ENCODE data around the gene TMEM38B. TPM values are rescaled to one million over a fixed set of nuclear protein-coding genes. Genes with fewer than 3 reads are reported as not detected.

Gene TMEM38B
- total and polyA plus RNA-seq, 2 of the 8 experiments (the other 6 are each of a cell fraction or from before 2014, with no cell fraction given) = 10.6 to 12.4 TPM

- no peak overlapping the region for H3K18ac ChIP-seq (ENCODE audit: extremely low read depth, low read length)
- no peak overlapping the region for H2BK5ac ChIP-seq (ENCODE audit: low read depth, low read length)
- POLR2A ChIA-PET (ENCODE audit: partially characterized antibody) = no interaction called here
- no peaks in the 10 kb centered on the region for H3K9me3 ChIP-seq (ENCODE audit: insufficient read depth in 2 of 2, low read depth in 1 of 2, low read length in 1 of 2)
- no peaks in the 10 kb centered on the region for H3K23me2 ChIP-seq (ENCODE audit: low read depth, low read length)
- no peak overlapping the region for H2BK12ac ChIP-seq (ENCODE audit: low read depth, low read length)
- no peak overlapping the region for H3K56ac ChIP-seq (replicated peaks; ENCODE audit: insufficient read length, low read depth, low read length)
- H2AFZ ChIP-seq (ENCODE audit: low read length) = no peak overlapping the region
- CTCF ChIA-PET (ENCODE audit: partially characterized antibody) = interaction anchor here (0.9 to 2.4 kb wide), 2 partner anchors 17 to 35 kb away, joined by 3 to 7 read pairs; no protein-coding TSS in a partner anchor
- peaks cover 0 to 3% (median 1%) of the 10 kb centered on the region in 4 experiments; a peak in 1 of 7 replicates for H3K4me1 ChIP-seq (replicated peaks in 1 of 4; ENCODE audit: control insufficient read depth in 3 of 4, insufficient read depth in 4 of 4, low read length in 3 of 4)
- no peaks in the 10 kb centered on the region for H3K27me3 ChIP-seq (replicated peaks in 1 of 4; ENCODE audit: control insufficient read depth in 3 of 4, extremely low read depth in 1 of 4, insufficient read depth in 3 of 4, low read length in 3 of 4)
- no peak overlapping the region for H2BK120ac ChIP-seq (replicated peaks; ENCODE audit: low read depth, low read length)
- H3K23ac ChIP-seq (ENCODE audit: insufficient read length) = no peak overlapping the region
- 85% methylated on average over 3 of the region's 3 CpGs; no CpG with 5 or more reads in 1 of the 2 experiments for WGBS, 2 experiments (ENCODE audit: extremely low coverage in 1 of 2, insufficient coverage in 1 of 2, insufficient read length in 1 of 2, insufficient replicate concordance in 2 of 2, low coverage in 1 of 2, low lambda C conversion rate in 2 of 2, missing lambda C conversion rate in 1 of 2)
- no peak for FAIRE-seq
- H2AK5ac ChIP-seq (ENCODE audit: low read depth, low read length) = no peak overlapping the region
- no peak overlapping the region for H3K27ac ChIP-seq (ENCODE audit: low read depth, low read length)
- H3K9ac ChIP-seq (replicated peaks in 1 of 4; ENCODE audit: extremely low read depth in 1 of 4, low read depth in 3 of 4, low read length in 3 of 4) = no peak overlapping the region
- no peak overlapping the region for H2BK20ac ChIP-seq (ENCODE audit: low read length)
- no peaks in the 10 kb centered on the region for H3K79me2 ChIP-seq (ENCODE audit: control insufficient read depth in 1 of 2, insufficient read depth in 2 of 2, low read length in 2 of 2)
- no peaks in the 10 kb centered on the region for H4K20me1 ChIP-seq (replicated peaks in 1 of 2; ENCODE audit: control insufficient read depth in 1 of 2, insufficient read depth in 2 of 2, low read length in 2 of 2)
- no peak overlapping the region for H2BK15ac ChIP-seq (ENCODE audit: low read length)
- H3K79me1 ChIP-seq (ENCODE audit: low read depth, low read length) = no peaks in the 10 kb centered on the region
- no peak overlapping the region for H4K91ac ChIP-seq (replicated peaks; ENCODE audit: insufficient read length, low read length)
- no peaks in the 10 kb centered on the region for H3K36me3 ChIP-seq (ENCODE audit: control insufficient read depth in 2 of 4, insufficient read depth in 4 of 4, low read length in 3 of 4)
- H4K5ac ChIP-seq (ENCODE audit: insufficient read length, low read depth, low read length) = no peak overlapping the region
- no peak overlapping the region for H3K14ac ChIP-seq (ENCODE audit: insufficient read length)
- no peak for DNase-seq (ENCODE audit: low read depth in 1 of 2, low spot score in 2 of 2)
- no peak overlapping the region for H3K4ac ChIP-seq (replicated peaks; ENCODE audit: insufficient read length, low read depth, low read length)
- H3K4me3 ChIP-seq (ENCODE audit: extremely low read depth in 1 of 4, insufficient read depth in 2 of 4, low read depth in 3 of 4, low read length in 4 of 4) = no peak overlapping the region
- H3K4me2 ChIP-seq (ENCODE audit: insufficient read depth in 1 of 2, low read depth in 2 of 2, low read length in 2 of 2) = no peak overlapping the region
- no peak overlapping the region for H4K8ac ChIP-seq (ENCODE audit: extremely low read depth, insufficient read depth, low read length)
- TF ChIP-seq ZNF274 (IDR thresholded peaks at IDR 0.05; ENCODE audit: borderline replicate concordance, extremely low read depth, low read length) = no peak
- no peak for TF ChIP-seq BRCA1 (IDR thresholded peaks at IDR 0.05; ENCODE audit: low read depth, low read length)
- no peak for TF ChIP-seq CBX8 (IDR thresholded peaks at IDR 0.05; ENCODE audit: borderline replicate concordance, low read depth, low read length)
- TF ChIP-seq KDM4A (IDR thresholded peaks at IDR 0.05; ENCODE audit: low read depth, low read length, severe bottlenecking) = no peak
- no peak for TF ChIP-seq SP4 (IDR thresholded peaks at IDR 0.05; ENCODE audit: low read length)
- TF ChIP-seq HDAC2 (IDR thresholded peaks at IDR 0.05; ENCODE audit: borderline replicate concordance in 1 of 2, low read depth in 2 of 2, low read length in 2 of 2) = no peak
- no peak for TF ChIP-seq ATF2 (IDR thresholded peaks at IDR 0.05; ENCODE audit: low read length)
- no peak for TF ChIP-seq EGR1 (IDR thresholded peaks at IDR 0.05; ENCODE audit: borderline replicate concordance, low read depth, low read length)
- TF ChIP-seq RBBP5 (IDR thresholded peaks at IDR 0.05; ENCODE audit: borderline replicate concordance, low read depth, low read length) = no peak
- TF ChIP-seq RAD21 (IDR thresholded peaks at IDR 0.05 in 1 of 2, conservative IDR thresholded peaks at IDR 0.05 in 1 of 2; ENCODE audit: low read depth in 2 of 2, low read length in 2 of 2) = no peak
- no peak for TF ChIP-seq HDAC6 (IDR thresholded peaks at IDR 0.05; ENCODE audit: low read depth, low read length)
- no peak for TF ChIP-seq SIRT6 (IDR thresholded peaks at IDR 0.05; ENCODE audit: low read length)
Observed at GRCh38 chr9:105672711-105673234, 21.6 kb upstream of the TMEM38B start.
